MM.1S (cell line): ENCODE results near the gene MYMK.

Source experiments
- DNase-seq: peaks from one replicate; pipeline ENCODE4 v3.0.0-alpha.2; 2015
- H2AFZ ChIP-seq: fragments of 300-600 bp; sonication (generic); 2 replicates; pipeline ENCODE4 v1.6.0; 2016; ENCODE audit warnings: antibody characterized with exemption, low read length
- H3F3A ChIP-seq: fragments of 300-600 bp; sonication (generic); 2 replicates; pipeline ENCODE4 v1.6.1; 2016; ENCODE audit warnings: mild to moderate bottlenecking, antibody characterized with exemption, low read length, moderate library complexity, mixed read lengths; ENCODE audit not compliant: insufficient read depth
- H3K27ac ChIP-seq: fragments of 300-600 bp; sonication (generic); 2 replicates; pipeline ENCODE4 v1.5.1; 2016; ENCODE audit warnings: mild to moderate bottlenecking, low read length
- H3K27me3 ChIP-seq: fragments of 300-600 bp; sonication (generic); replicated peaks from 2 replicates; pipeline ENCODE4 v1.6.0; 2016; ENCODE audit warnings: low read length; ENCODE audit not compliant: insufficient read depth
- H3K36me3 ChIP-seq: fragments of 300-600 bp; sonication (generic); replicated peaks from 2 replicates; pipeline ENCODE4 v1.6.1; 2016; ENCODE audit warnings: mild to moderate bottlenecking, low read length, mixed read lengths; ENCODE audit not compliant: insufficient read depth
- H3K4me1 ChIP-seq: fragments of 300-600 bp; sonication (generic); 2 replicates; pipeline ENCODE4 v1.6.1; 2016; ENCODE audit warnings: low read length, mixed read lengths
- H3K4me2 ChIP-seq: fragments of 300-600 bp; sonication (generic); 2 replicates; pipeline ENCODE4 v1.6.0; 2016; ENCODE audit warnings: low read depth, low read length
- H3K4me3 ChIP-seq: fragments of 300-600 bp; sonication (generic); 2 replicates; pipeline ENCODE4 v1.5.1; 2016; ENCODE audit warnings: low read length, mixed read lengths
- H3K79me2 ChIP-seq: fragments of 300-600 bp; sonication (generic); 2 replicates; pipeline ENCODE4 v1.6.1; 2016; ENCODE audit warnings: mixed run types, low read length, mixed read lengths
- H3K9ac ChIP-seq: fragments of 300-600 bp; sonication (generic); 2 replicates; pipeline ENCODE4 v1.6.1; 2016; ENCODE audit warnings: low read length, mixed read lengths
- H3K9me2 ChIP-seq: fragments of 300-600 bp; sonication (generic); replicated peaks from 2 replicates; pipeline ENCODE4 v1.6.1; 2016; ENCODE audit warnings: mild to moderate bottlenecking, low read length, mixed read lengths; ENCODE audit not compliant: insufficient read depth
- H3K9me3 ChIP-seq: fragments of 300-600 bp; sonication (generic); replicated peaks from 2 replicates; pipeline ENCODE4 v1.6.1; 2016; ENCODE audit warnings: mild to moderate bottlenecking, low read length, mixed read lengths; ENCODE audit not compliant: insufficient read depth
- H4K20me1 ChIP-seq: fragments of 300-600 bp; sonication (generic); 2 replicates; pipeline ENCODE4 v1.6.1; 2016; ENCODE audit warnings: mild to moderate bottlenecking, low read length, moderate library complexity, mixed read lengths; ENCODE audit not compliant: insufficient read depth
- EZH2 ChIP-seq: fragments of 300-600 bp; sonication (generic); optimal IDR thresholded peaks from 2 replicates; pipeline ENCODE3; 2017; ENCODE audit warnings: low read depth, mild to moderate bottlenecking, antibody characterized with exemption, low read length, mixed read lengths
- EZH2phosphoT487 ChIP-seq: fragments of 300-600 bp; sonication (generic); IDR thresholded peaks from 2 replicates; pipeline ENCODE4 v1.6.1; 2018; ENCODE audit warnings: antibody characterized with exemption, low read length
- TF ChIP-seq, protein P1 (sequence below): fragments of 300-600 bp; sonication (generic); IDR thresholded peaks from 2 replicates; pipeline ENCODE4 v1.5.1; 2016; ENCODE audit warnings: antibody characterized with exemption, low read length, mixed read lengths

The MYMK gene

DNA sequence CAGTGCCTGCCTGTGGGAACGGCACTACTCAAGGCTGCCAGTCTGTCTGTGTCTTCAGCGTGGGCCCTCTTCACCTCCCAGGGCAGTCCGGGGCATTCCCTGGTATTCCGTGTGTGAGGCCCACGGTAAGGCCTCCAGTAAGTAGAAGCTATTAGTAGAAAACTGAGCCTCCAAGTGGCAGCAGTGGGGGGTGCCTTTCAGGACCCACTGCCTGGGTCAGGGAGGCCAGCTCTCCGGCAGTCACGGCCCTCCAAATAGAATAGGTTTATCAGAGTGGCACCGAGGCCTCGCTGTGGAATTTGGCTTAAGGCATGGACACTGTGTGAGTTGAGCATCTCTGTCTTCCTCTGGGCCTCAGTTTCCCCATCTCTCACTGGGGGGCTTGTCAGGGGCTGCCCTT, 32.8 kb upstream of the MYMK start:
- Histone ChIP-seq H4K20me1 (no peaks in the 10 kb centered on the region), H3K36me3 (no peaks in the 10 kb centered on the region), H3K4me1 (peaks cover 12% of the 10 kb centered on the region), H3K27ac (no peak overlapping the region; the same call in 1 of the 2 replicates), H3K9me3 (no peaks in the 10 kb centered on the region), H3K9me2 (no peaks in the 10 kb centered on the region), H3F3A (no peaks in the 10 kb centered on the region), H3K4me2 (peak overlapping the region; percentile 67; the same call in 1 of the 2 replicates), H3K79me2 (no peaks in the 10 kb centered on the region), H3K27me3 (peaks cover 49% of the 10 kb centered on the region), H3K9ac (no peak overlapping the region), H2AFZ (no peak overlapping the region), H3K4me3 (0 out of 2 replicates have a peak overlapping the region, but pooled peaks have one; percentile 29)
- TF ChIP-seq EZH2 (no peak), EZH2phosphoT487 (no peak)
- TF ChIP-seq, protein P1, sequence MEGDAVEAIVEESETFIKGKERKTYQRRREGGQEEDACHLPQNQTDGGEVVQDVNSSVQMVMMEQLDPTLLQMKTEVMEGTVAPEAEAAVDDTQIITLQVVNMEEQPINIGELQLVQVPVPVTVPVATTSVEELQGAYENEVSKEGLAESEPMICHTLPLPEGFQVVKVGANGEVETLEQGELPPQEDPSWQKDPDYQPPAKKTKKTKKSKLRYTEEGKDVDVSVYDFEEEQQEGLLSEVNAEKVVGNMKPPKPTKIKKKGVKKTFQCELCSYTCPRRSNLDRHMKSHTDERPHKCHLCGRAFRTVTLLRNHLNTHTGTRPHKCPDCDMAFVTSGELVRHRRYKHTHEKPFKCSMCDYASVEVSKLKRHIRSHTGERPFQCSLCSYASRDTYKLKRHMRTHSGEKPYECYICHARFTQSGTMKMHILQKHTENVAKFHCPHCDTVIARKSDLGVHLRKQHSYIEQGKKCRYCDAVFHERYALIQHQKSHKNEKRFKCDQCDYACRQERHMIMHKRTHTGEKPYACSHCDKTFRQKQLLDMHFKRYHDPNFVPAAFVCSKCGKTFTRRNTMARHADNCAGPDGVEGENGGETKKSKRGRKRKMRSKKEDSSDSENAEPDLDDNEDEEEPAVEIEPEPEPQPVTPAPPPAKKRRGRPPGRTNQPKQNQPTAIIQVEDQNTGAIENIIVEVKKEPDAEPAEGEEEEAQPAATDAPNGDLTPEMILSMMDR = no peak
- no peak for DNase-seq

DNA sequence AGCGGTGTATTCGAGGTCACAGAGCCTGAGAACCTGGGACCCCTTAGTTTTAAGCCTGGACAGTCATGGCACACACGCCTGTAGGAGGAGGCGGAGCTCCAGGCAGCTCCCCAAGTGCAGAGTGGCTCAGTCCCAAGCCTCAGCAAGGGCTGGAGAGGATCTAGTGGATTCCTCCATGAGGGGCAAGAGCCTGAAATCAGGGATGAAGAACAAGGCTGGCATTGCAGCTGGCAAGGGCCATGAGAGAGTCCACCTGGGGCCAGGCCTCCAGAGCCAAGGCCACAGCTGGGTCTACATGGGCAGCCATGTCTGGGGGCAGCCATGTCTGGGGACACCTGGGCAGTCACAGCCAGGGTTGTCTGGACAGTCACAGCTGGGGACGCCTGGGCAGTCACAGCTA, 31.6 kb upstream of the MYMK start:
- Histone ChIP-seq H3K36me3 (no peaks in the 10 kb centered on the region), H2AFZ (no peak overlapping the region), H3K79me2 (no peaks in the 10 kb centered on the region), H3K4me2 (no peak overlapping the region), H3K4me1 (peaks cover 12% of the 10 kb centered on the region), H3K4me3 (no peak overlapping the region), H3K9me2 (no peaks in the 10 kb centered on the region), H3K9me3 (no peaks in the 10 kb centered on the region), H3K9ac (no peak overlapping the region), H3K27ac (no peak overlapping the region), H4K20me1 (no peaks in the 10 kb centered on the region), H3F3A (no peaks in the 10 kb centered on the region), H3K27me3 (peaks cover 49% of the 10 kb centered on the region)
- TF ChIP-seq EZH2phosphoT487 = no peak
- TF ChIP-seq, protein P1 = no peak
- TF ChIP-seq EZH2 = no peak
- DNase-seq = no peak

DNA sequence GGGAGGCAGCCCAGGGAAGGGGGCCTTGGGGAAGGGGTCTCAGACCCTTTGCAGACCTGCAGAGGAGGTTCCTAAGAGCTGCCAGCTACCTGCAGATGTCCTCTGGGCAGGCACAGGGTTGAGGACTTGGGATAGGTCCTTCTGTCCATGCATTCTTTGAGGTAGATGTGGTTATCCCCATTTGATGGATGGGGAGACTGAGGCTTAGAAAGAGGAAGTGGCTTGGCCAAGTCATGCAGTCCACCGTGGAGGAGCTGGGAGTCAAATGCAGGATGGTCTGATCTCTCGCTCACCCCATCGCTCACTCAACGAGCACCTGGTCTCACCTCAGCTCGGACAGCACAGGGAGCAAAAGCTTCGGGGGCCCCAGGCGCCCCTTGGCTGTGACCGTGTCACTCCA, 30.0 kb upstream of the MYMK start:
- Histone ChIP-seq H3K36me3 (no peaks in the 10 kb centered on the region), H3K9me2 (no peaks in the 10 kb centered on the region), H3K9ac (no peak overlapping the region), H3K4me1 (peaks cover 12% of the 10 kb centered on the region), H3K4me2 (no peak overlapping the region), H4K20me1 (no peaks in the 10 kb centered on the region), H3K4me3 (no peak overlapping the region), H3K79me2 (no peaks in the 10 kb centered on the region), H3K27me3 (peaks cover 50% of the 10 kb centered on the region), H3K27ac (no peak overlapping the region), H3K9me3 (no peaks in the 10 kb centered on the region), H3F3A (no peaks in the 10 kb centered on the region), H2AFZ (no peak overlapping the region)
- DNase-seq = no peak
- no peak for TF ChIP-seq EZH2
- TF ChIP-seq, protein P1 = no peak
- TF ChIP-seq EZH2phosphoT487 = no peak
